CD8-positive, alpha-beta memory T cell (primary cell): Measurements from ENCODE around the gene EME1. TPM values are rescaled to one million over a fixed set of nuclear protein-coding genes. Genes with fewer than 3 reads are reported as not detected.

ENCODE experiments used
- polyA plus RNA-seq: library from polyadenylated mRNA; unstranded; fragments of 300-500 nt; fragmentation: Illumina TruSeq; gene quantifications from one replicate; pipeline ENCODE4 v1.2.3, GENCODE V29; 2021
- total RNA-seq, 2 experiments: library from RNA; stranded (reverse); gene quantifications; one replicate each; pipeline ENCODE4 v1.2.3, GENCODE V29; 2021

EME1 gene
- total and polyA plus RNA-seq, 3 experiments from 2014 or later: 0.43 to 24.8 (median 23.6) TPM

Other genes starting within 250 kb of the EME1 start
- 1 to 10 TPM in 1 of 2 experiments, under 1 TPM in 1; 0.92 to 1.3 TPM for gene SAMD14, start 243.1 kb upstream of the EME1 start, total RNA-seq
- not detected for gene SAMD14, start 243.1 kb upstream of the EME1 start, polyA plus RNA-seq
- 10 to 100 TPM; 86.9 to 89.0 TPM for gene PPP1R9B, start 222.6 kb upstream of the EME1 start, total RNA-seq
- gene PPP1R9B, start 222.6 kb upstream of the EME1 start, polyA plus RNA-seq: 1.7 TPM
- under 1 TPM in 1 of 2 experiments, not detected in 1; 0.31 TPM for gene SGCA, start 207.2 kb upstream of the EME1 start, total RNA-seq
- not detected for gene SGCA, start 207.2 kb upstream of the EME1 start, polyA plus RNA-seq
- gene COL1A1, start 171.6 kb upstream of the EME1 start, total RNA-seq: under 1 TPM; 0.39 to 0.42 TPM
- gene COL1A1, start 171.6 kb upstream of the EME1 start, polyA plus RNA-seq: not detected
- gene TMEM92, start 98.8 kb upstream of the EME1 start, total RNA-seq: not detected
- not detected for gene TMEM92, start 98.8 kb upstream of the EME1 start, polyA plus RNA-seq
- 10 to 100 TPM; 31.8 to 32.6 TPM for gene XYLT2, start 27.1 kb upstream of the EME1 start, total RNA-seq
- gene XYLT2, start 27.1 kb upstream of the EME1 start, polyA plus RNA-seq: 17.8 TPM
- gene MRPL27, start within 50 bp of the EME1 start, total RNA-seq: 10 to 100 TPM; 87.2 to 88.8 TPM
- 49.2 TPM for gene MRPL27, start within 50 bp of the EME1 start, polyA plus RNA-seq
- 100 to 1,000 TPM; 122 to 127 TPM for gene LRRC59, start 24.3 kb downstream of the EME1 start, total RNA-seq
- 22.9 TPM for gene LRRC59, start 24.3 kb downstream of the EME1 start, polyA plus RNA-seq
- 10 to 100 TPM; 12.4 to 14.8 TPM for gene ACSF2, start 53.0 kb downstream of the EME1 start, total RNA-seq
- 3.1 TPM for gene ACSF2, start 53.0 kb downstream of the EME1 start, polyA plus RNA-seq
- not detected for gene CHAD, start 95.7 kb downstream of the EME1 start, total RNA-seq
- not detected for gene CHAD, start 95.7 kb downstream of the EME1 start, polyA plus RNA-seq
- 10 to 100 TPM; 45.7 to 46.8 TPM for gene RSAD1, start 105.6 kb downstream of the EME1 start, total RNA-seq
- 66.4 TPM for gene RSAD1, start 105.6 kb downstream of the EME1 start, polyA plus RNA-seq
- gene MYCBPAP, start 135.2 kb downstream of the EME1 start, total RNA-seq: under 1 TPM; 0.83 to 0.86 TPM
- gene MYCBPAP, start 135.2 kb downstream of the EME1 start, polyA plus RNA-seq: not detected
- not detected for gene EPN3, start 159.5 kb downstream of the EME1 start, total RNA-seq
- not detected for gene EPN3, start 159.5 kb downstream of the EME1 start, polyA plus RNA-seq
- gene SPATA20, start 173.9 kb downstream of the EME1 start, total RNA-seq: 10 to 100 TPM; 34.7 to 42.9 TPM
- gene SPATA20, start 173.9 kb downstream of the EME1 start, polyA plus RNA-seq: 11.0 TPM
- under 1 TPM in 1 of 2 experiments, not detected in 1; 0.07 TPM for gene CACNA1G, start 187.5 kb downstream of the EME1 start, total RNA-seq
- gene CACNA1G, start 187.5 kb downstream of the EME1 start, polyA plus RNA-seq: not detected